Astrocyte (in vitro differentiated cells and primary cell): ENCODE data around the gene TARS3. TPM values are rescaled to one million over a fixed set of nuclear protein-coding genes. Genes with fewer than 3 reads are reported as not detected.

Experiments
- DNase-seq: peaks from one replicate; pipeline ENCODE4 v3.0.0-alpha.2; 2010; ENCODE audit warnings: low read depth
- FAIRE-seq: peaks from 2 replicates; lab custom pipeline; 2011; peaks lifted over from hg19 to GRCh38; lab: Jason Lieb, UNC
- H2AFZ ChIP-seq: 2 replicates; pipeline ENCODE4 v1.6.0; 2012; ENCODE audit warnings: low read depth, low read length, inconsistent platforms
- H3K27ac ChIP-seq: 2 replicates; pipeline ENCODE4 v1.5.1; 2011; ENCODE audit warnings: low read depth, low read length, inconsistent platforms
- H3K27me3 ChIP-seq: 2 replicates; pipeline ENCODE4 v1.6.0; 2011; ENCODE audit warnings: low read length, inconsistent platforms; ENCODE audit not compliant: insufficient read depth
- H3K36me3 ChIP-seq: 2 replicates; pipeline ENCODE4 v1.5.1; 2011; ENCODE audit warnings: low read length, inconsistent platforms; ENCODE audit not compliant: insufficient read depth
- H3K4me1 ChIP-seq: 2 replicates; pipeline ENCODE4 v1.5.1; 2011; ENCODE audit warnings: low read length, inconsistent platforms; ENCODE audit not compliant: insufficient read depth
- H3K4me2 ChIP-seq: 2 replicates; pipeline ENCODE4 v1.6.0; 2012; ENCODE audit warnings: low read length, inconsistent platforms
- H3K4me3 ChIP-seq: 2 replicates; pipeline ENCODE4 v1.5.1; 2011; ENCODE audit warnings: low read depth, mild to moderate bottlenecking, low read length, inconsistent platforms; ENCODE audit not compliant: insufficient read depth
- H3K79me2 ChIP-seq: 2 replicates; pipeline ENCODE4 v1.6.0; 2012; ENCODE audit warnings: mild to moderate bottlenecking, low read length, inconsistent platforms; ENCODE audit not compliant: insufficient read depth
- H3K9ac ChIP-seq: 2 replicates; pipeline ENCODE4 v1.6.0; 2012; ENCODE audit warnings: mild to moderate bottlenecking, low read length, inconsistent platforms
- H3K9me3 ChIP-seq: 2 replicates; pipeline ENCODE4 v1.5.1; 2012; ENCODE audit warnings: low read depth, mild to moderate bottlenecking, low read length, inconsistent platforms; ENCODE audit not compliant: insufficient read depth
- H4K20me1 ChIP-seq: 2 replicates; pipeline ENCODE4 v1.6.0; 2012; ENCODE audit warnings: low read length, inconsistent platforms; ENCODE audit not compliant: insufficient read depth
- H3K27ac Mint-ChIP-seq: one replicate; pipeline ENCODE4 v1.8.0; 2021; ENCODE audit warnings: mild to moderate bottlenecking, mixed read lengths; ENCODE audit not compliant: unreplicated experiment
- H3K27me3 Mint-ChIP-seq: one replicate; pipeline ENCODE4 v1.8.0; 2021; ENCODE audit warnings: low read depth, mixed read lengths; ENCODE audit not compliant: unreplicated experiment
- H3K36me3 Mint-ChIP-seq: one replicate; pipeline ENCODE4 v1.8.0; 2021; ENCODE audit warnings: low read depth, mixed read lengths; ENCODE audit not compliant: unreplicated experiment
- H3K4me1 Mint-ChIP-seq: one replicate; pipeline ENCODE4 v1.8.0; 2021; ENCODE audit warnings: low read depth, mixed read lengths; ENCODE audit not compliant: unreplicated experiment
- H3K4me3 Mint-ChIP-seq: one replicate; pipeline ENCODE4 v1.8.0; 2021; ENCODE audit warnings: mild to moderate bottlenecking, moderate library complexity, mixed read lengths; ENCODE audit not compliant: unreplicated experiment
- H3K9me3 Mint-ChIP-seq: one replicate; pipeline ENCODE4 v1.8.0; 2021; ENCODE audit warnings: mild to moderate bottlenecking, mixed read lengths; ENCODE audit not compliant: unreplicated experiment
- CTCF ChIP-seq: IDR thresholded peaks from 2 replicates; pipeline ENCODE4 v1.5.1; 2011; ENCODE audit warnings: low read depth, mild to moderate bottlenecking, inconsistent platforms, low read length, moderate library complexity; ENCODE audit not compliant: insufficient read depth
- EZH2 ChIP-seq: IDR thresholded peaks from 2 replicates; pipeline ENCODE4 v1.6.1; 2012; ENCODE audit warnings: mild to moderate bottlenecking, low read length, inconsistent platforms; ENCODE audit not compliant: insufficient read depth
- total RNA-seq: library from RNA; stranded (reverse); gene quantifications from 2 replicates; pipeline ENCODE4 v1.2.1, GENCODE V29; 2021

TARS3 gene
- total RNA-seq, 1 donor from 2014 or later: 15.7 TPM

- H3K4me3 Mint-ChIP-seq: no peak overlapping the region
- H3K36me3 ChIP-seq: peaks cover 21% of the 10 kb centered on the region
- no peak overlapping the region for H2AFZ ChIP-seq
- no peaks in the 10 kb centered on the region for H3K27me3 Mint-ChIP-seq
- no peak overlapping the region for H3K9ac ChIP-seq
- no peaks in the 10 kb centered on the region for H3K79me2 ChIP-seq
- no peaks in the 10 kb centered on the region for H3K27me3 ChIP-seq
- no peaks in the 10 kb centered on the region for H4K20me1 ChIP-seq
- H3K27ac Mint-ChIP-seq: no peak overlapping the region
- no peak overlapping the region for H3K4me3 ChIP-seq
- no peak for FAIRE-seq
- no peak for TF ChIP-seq EZH2
- TF ChIP-seq CTCF: no peak
- peaks cover 5% of the 10 kb centered on the region for H3K4me1 ChIP-seq
- peaks cover 13% of the 10 kb centered on the region for H3K4me1 Mint-ChIP-seq
- H3K9me3 ChIP-seq: no peaks in the 10 kb centered on the region
- no peaks in the 10 kb centered on the region for H3K9me3 Mint-ChIP-seq
- no peak overlapping the region for H3K4me2 ChIP-seq
- H3K27ac ChIP-seq: no peak overlapping the region
- DNase-seq: no peak
- H3K36me3 Mint-ChIP-seq: peaks cover 30% of the 10 kb centered on the region
These were observed 30.0 kb downstream of the TARS3 start for GRCh38 chr15:101694261-101694660.

- Histone ChIP-seq H3K27me3 (no peaks in the 10 kb centered on the region), H2AFZ (no peak overlapping the region), H3K27ac (no peak overlapping the region), H3K36me3 (peaks cover 16% of the 10 kb centered on the region), H4K20me1 (no peaks in the 10 kb centered on the region), H3K4me2 (no peak overlapping the region), H3K79me2 (no peaks in the 10 kb centered on the region), H3K4me1 (peaks cover 5% of the 10 kb centered on the region), H3K4me3 (no peak overlapping the region), H3K9me3 (no peaks in the 10 kb centered on the region), H3K9ac (no peak overlapping the region)
- no peak for DNase-seq
- no peaks in the 10 kb centered on the region for H3K9me3 Mint-ChIP-seq
- no peak for TF ChIP-seq EZH2
- TF ChIP-seq CTCF: no peak
- no peak overlapping the region for H3K4me3 Mint-ChIP-seq
- peaks cover 13% of the 10 kb centered on the region for H3K4me1 Mint-ChIP-seq
- peaks cover 30% of the 10 kb centered on the region for H3K36me3 Mint-ChIP-seq
- H3K27me3 Mint-ChIP-seq: no peaks in the 10 kb centered on the region
- no peak for FAIRE-seq
- peak overlapping the region; percentile 38 for H3K27ac Mint-ChIP-seq
These were observed 31.3 kb downstream of the TARS3 start for GRCh38 chr15:101692801-101693598.

GRCh38 chr15:101689901-101690300 is 34.4 kb downstream of the TARS3 start:
- no peaks in the 10 kb centered on the region for H3K27me3 Mint-ChIP-seq
- H3K36me3 Mint-ChIP-seq: peaks cover 16% of the 10 kb centered on the region
- Histone ChIP-seq H3K9me3 (no peaks in the 10 kb centered on the region), H3K4me3 (no peak overlapping the region), H4K20me1 (no peaks in the 10 kb centered on the region), H3K4me2 (no peak overlapping the region), H3K9ac (no peak overlapping the region), H3K36me3 (peaks cover 11% of the 10 kb centered on the region), H3K79me2 (no peaks in the 10 kb centered on the region), H2AFZ (no peak overlapping the region), H3K27me3 (no peaks in the 10 kb centered on the region), H3K27ac (no peak overlapping the region), H3K4me1 (peaks cover 5% of the 10 kb centered on the region)
- H3K9me3 Mint-ChIP-seq: no peaks in the 10 kb centered on the region
- peaks cover 19% of the 10 kb centered on the region for H3K4me1 Mint-ChIP-seq
- no peak overlapping the region for H3K4me3 Mint-ChIP-seq
- H3K27ac Mint-ChIP-seq: peak overlapping the region; percentile 75
- TF ChIP-seq EZH2 (no peak), CTCF (no peak)
- FAIRE-seq (no peak), DNase-seq (peak; percentile 34)
